Neural cell (in vitro differentiated cells): Measurements from ENCODE around the gene POU4F3.

Experiments used
- CTCF ChIP-seq: fragments of 450-650 bp; IDR thresholded peaks from 2 replicates; pipeline ENCODE4 v1.5.1; 2014; ENCODE audit warnings: antibody characterized with exemption, mild to moderate bottlenecking, moderate library complexity; ENCODE audit not compliant: poor library complexity, severe bottlenecking
- EP300 ChIP-seq: fragments of 450-650 bp; conservative IDR thresholded peaks from 2 replicates; pipeline ENCODE4 v1.6.1; 2014; ENCODE audit warnings: antibody characterized with exemption, mild to moderate bottlenecking, moderate library complexity; ENCODE audit not compliant: poor library complexity, severe bottlenecking
- MXI1 ChIP-seq: fragments of 450-650 bp; conservative IDR thresholded peaks from 2 replicates; pipeline ENCODE4 v1.6.1; 2014; ENCODE audit warnings: antibody characterized with exemption, mild to moderate bottlenecking; ENCODE audit not compliant: poor library complexity, severe bottlenecking
- POLR2AphosphoS5 ChIP-seq: IDR thresholded peaks from 2 replicates; pipeline ENCODE4 v1.6.1; 2012
- RAD21 ChIP-seq: fragments of 450-650 bp; conservative IDR thresholded peaks from 2 replicates; pipeline ENCODE4 v1.6.1; 2014; ENCODE audit warnings: antibody characterized with exemption, mild to moderate bottlenecking, moderate library complexity
- REST ChIP-seq: IDR thresholded peaks from 2 replicates; pipeline ENCODE4 v1.6.1; 2012; ENCODE audit warnings: borderline replicate concordance
- SMC3 ChIP-seq: fragments of 450-650 bp; conservative IDR thresholded peaks from 2 replicates; pipeline ENCODE4 v1.6.1; 2014; ENCODE audit warnings: antibody characterized with exemption, mild to moderate bottlenecking, moderate library complexity; ENCODE audit not compliant: poor library complexity
- TAF1 ChIP-seq: IDR thresholded peaks from 2 replicates; pipeline ENCODE4 v1.6.1; 2012; ENCODE audit warnings: low read depth

- no peak for TF ChIP-seq CTCF
- no peak for TF ChIP-seq TAF1
- peak; percentile 6 for TF ChIP-seq POLR2AphosphoS5
- no peak for TF ChIP-seq RAD21
- no peak for TF ChIP-seq EP300
- TF ChIP-seq MXI1: no peak
- TF ChIP-seq SMC3: no peak
- TF ChIP-seq REST: no peak
Observed at GRCh38 chr5:146337264-146337904, 1.3 kb upstream of the POU4F3 start.
